GM12801 (cell line): ENCODE results near the gene ADH7.

ENCODE experiments used
- TF ChIP-seq, protein P1 (sequence below): IDR thresholded peaks from one replicate; pipeline ENCODE4 v1.5.1; 2011; ENCODE audit warnings: control low read depth; ENCODE audit not compliant: insufficient read length; ENCODE audit errors: extremely low read depth

The ADH7 gene

DNA sequence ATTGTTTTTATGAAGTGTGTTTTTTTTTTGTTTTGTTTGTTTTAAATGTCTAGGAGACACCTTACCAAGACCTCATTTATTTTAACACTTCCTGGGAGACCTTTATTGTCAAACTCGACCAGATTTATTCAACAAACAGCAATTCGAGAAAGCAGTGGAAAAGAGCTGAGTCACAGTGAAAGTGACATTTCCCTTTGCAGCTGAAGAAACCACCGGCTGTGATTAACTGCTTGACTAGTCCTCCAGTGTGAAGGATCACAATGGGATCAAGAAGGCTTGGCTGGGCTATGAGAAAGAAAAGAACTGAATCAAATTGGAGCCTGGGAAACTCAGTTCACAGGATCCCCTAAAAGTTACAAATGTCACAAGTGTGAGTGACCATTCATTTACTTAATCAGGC, 11.9 kb upstream of the ADH7 start:
- TF ChIP-seq, protein P1, sequence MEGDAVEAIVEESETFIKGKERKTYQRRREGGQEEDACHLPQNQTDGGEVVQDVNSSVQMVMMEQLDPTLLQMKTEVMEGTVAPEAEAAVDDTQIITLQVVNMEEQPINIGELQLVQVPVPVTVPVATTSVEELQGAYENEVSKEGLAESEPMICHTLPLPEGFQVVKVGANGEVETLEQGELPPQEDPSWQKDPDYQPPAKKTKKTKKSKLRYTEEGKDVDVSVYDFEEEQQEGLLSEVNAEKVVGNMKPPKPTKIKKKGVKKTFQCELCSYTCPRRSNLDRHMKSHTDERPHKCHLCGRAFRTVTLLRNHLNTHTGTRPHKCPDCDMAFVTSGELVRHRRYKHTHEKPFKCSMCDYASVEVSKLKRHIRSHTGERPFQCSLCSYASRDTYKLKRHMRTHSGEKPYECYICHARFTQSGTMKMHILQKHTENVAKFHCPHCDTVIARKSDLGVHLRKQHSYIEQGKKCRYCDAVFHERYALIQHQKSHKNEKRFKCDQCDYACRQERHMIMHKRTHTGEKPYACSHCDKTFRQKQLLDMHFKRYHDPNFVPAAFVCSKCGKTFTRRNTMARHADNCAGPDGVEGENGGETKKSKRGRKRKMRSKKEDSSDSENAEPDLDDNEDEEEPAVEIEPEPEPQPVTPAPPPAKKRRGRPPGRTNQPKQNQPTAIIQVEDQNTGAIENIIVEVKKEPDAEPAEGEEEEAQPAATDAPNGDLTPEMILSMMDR, result no peak

- TF ChIP-seq, protein P1, result no peak
Observed at GRCh38 chr4:99438405-99438780, 3.3 kb upstream of the ADH7 start.

DNA sequence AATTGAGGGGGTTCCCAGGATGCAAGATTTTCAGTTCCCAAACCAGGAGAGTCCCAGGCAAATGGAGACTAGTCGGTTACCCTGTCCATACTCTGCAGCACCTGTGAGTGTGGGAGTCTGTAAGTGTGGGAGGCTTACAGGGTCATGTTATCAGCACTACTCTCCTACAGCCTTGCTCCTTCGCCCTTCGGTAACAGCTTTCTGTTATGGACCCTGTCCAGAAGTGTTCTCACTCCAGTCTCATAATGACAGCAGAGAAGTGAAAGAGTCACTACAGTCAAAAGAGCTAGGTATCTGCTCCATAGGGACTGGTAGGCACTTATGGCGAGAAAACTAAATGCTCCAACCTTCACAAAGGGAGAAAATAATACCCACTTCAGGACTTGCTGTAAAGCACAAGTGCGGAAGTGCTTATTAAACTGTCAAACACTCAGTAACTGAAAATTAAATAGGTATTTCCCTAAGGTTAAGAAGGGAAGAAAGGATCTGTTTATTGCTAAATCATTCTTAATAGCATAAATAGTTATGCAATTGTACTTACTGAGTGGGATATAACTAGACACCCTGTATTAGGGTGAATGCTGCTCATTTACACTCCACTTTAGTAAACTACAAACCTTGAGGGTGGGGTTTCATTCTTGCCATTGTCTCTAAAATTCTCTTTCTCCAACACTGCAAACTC, 2.7 kb upstream of the ADH7 start:
- TF ChIP-seq, protein P1, result no peak

- TF ChIP-seq, protein P1, result no peak
Observed at GRCh38 chr4:99436976-99437722, 2.0 kb upstream of the ADH7 start.

- TF ChIP-seq, protein P1, result no peak
Observed at GRCh38 chr4:99436462-99436861, 1.3 kb upstream of the ADH7 start.

- TF ChIP-seq, protein P1, result no peak
Observed at GRCh38 chr4:99430106-99430505, 5.0 kb downstream of the ADH7 start.

DNA sequence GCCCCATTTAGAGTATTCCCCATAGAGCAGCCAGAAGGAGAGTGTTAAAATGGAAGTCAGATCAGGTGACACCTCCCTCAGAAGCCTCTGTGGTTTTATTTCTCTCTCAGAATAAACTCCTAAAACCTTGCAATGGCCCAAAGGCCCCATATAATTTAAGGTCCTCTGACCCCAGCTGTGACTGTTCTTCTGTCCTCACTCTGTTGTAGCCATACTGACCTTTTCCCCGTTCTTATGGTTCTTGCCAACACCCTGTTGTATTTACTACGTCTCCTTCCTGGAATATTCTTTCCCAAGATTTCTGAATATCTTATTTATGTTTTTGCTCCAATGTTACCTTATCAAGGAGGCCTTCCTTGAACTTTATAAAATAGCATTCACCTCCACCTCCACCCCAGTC, 18.0 kb downstream of the ADH7 start:
- TF ChIP-seq, protein P1, result no peak
